WTC11 (cell line): ENCODE measurements around the gene EP400.

Source experiments
- GABPB1 ChIP-seq: sonication (generic); formaldehyde crosslinking; IDR thresholded peaks from 2 replicates; pipeline ENCODE4 v1.8.1; 2023; ENCODE audit warnings: mild to moderate bottlenecking, missing genetic modification reagents
- JUN ChIP-seq: sonication (generic); formaldehyde crosslinking; IDR thresholded peaks from 2 replicates; pipeline ENCODE4 v1.8.0; 2023; ENCODE audit warnings: mild to moderate bottlenecking, missing genetic modification reagents
- NFYB ChIP-seq: sonication (generic); formaldehyde crosslinking; conservative IDR thresholded peaks from 2 replicates; pipeline ENCODE4 v1.8.0; 2022; ENCODE audit warnings: low read depth, missing genetic modification reagents
- NR1H2 ChIP-seq: sonication (generic); formaldehyde crosslinking; IDR thresholded peaks from 2 replicates; pipeline ENCODE4 v1.9.0; 2021; ENCODE audit warnings: mild to moderate bottlenecking, moderate library complexity, missing genetic modification reagents
- RELA ChIP-seq: sonication (generic); formaldehyde crosslinking; IDR thresholded peaks from 2 replicates; pipeline ENCODE4 v1.8.1; 2022; ENCODE audit warnings: missing genetic modification reagents, mild to moderate bottlenecking, borderline replicate concordance
- TEAD4 ChIP-seq: sonication (generic); formaldehyde crosslinking; IDR thresholded peaks from 2 replicates; pipeline ENCODE4 v1.8.0; 2022; ENCODE audit warnings: mild to moderate bottlenecking, missing genetic modification reagents
- USF2 ChIP-seq: sonication (generic); formaldehyde crosslinking; IDR thresholded peaks from 2 replicates; pipeline ENCODE4 v1.8.1; 2023; ENCODE audit warnings: mild to moderate bottlenecking, missing genetic modification reagents, moderate library complexity
- TF ChIP-seq, protein P1 (sequence below): sonication (generic); formaldehyde crosslinking; conservative IDR thresholded peaks from 2 replicates; pipeline ENCODE4 v1.8.1; 2023; ENCODE audit warnings: mild to moderate bottlenecking, low read depth, missing genetic modification reagents, moderate library complexity
- TF ChIP-seq, protein P2 (sequence below): fragments of 200-600 bp; IDR thresholded peaks from 2 replicates; pipeline ENCODE4 v1.8.0; 2022; ENCODE audit warnings: antibody characterized with exemption

GRCh38 chr12:132014915-132015280 is 65.2 kb downstream of the EP400 start:
- TF ChIP-seq, protein P1, sequence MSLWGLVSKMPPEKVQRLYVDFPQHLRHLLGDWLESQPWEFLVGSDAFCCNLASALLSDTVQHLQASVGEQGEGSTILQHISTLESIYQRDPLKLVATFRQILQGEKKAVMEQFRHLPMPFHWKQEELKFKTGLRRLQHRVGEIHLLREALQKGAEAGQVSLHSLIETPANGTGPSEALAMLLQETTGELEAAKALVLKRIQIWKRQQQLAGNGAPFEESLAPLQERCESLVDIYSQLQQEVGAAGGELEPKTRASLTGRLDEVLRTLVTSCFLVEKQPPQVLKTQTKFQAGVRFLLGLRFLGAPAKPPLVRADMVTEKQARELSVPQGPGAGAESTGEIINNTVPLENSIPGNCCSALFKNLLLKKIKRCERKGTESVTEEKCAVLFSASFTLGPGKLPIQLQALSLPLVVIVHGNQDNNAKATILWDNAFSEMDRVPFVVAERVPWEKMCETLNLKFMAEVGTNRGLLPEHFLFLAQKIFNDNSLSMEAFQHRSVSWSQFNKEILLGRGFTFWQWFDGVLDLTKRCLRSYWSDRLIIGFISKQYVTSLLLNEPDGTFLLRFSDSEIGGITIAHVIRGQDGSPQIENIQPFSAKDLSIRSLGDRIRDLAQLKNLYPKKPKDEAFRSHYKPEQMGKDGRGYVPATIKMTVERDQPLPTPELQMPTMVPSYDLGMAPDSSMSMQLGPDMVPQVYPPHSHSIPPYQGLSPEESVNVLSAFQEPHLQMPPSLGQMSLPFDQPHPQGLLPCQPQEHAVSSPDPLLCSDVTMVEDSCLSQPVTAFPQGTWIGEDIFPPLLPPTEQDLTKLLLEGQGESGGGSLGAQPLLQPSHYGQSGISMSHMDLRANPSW, result no peak
- TF ChIP-seq RELA (no peak), NR1H2 (CRISPR knock-in tag) (no peak), TEAD4 (CRISPR knock-in tag) (no peak), NFYB (CRISPR knock-in tag) (no peak), JUN (no peak), USF2 (CRISPR knock-in tag) (no peak), GABPB1 (CRISPR knock-in tag) (no peak)
- TF ChIP-seq, protein P2, sequence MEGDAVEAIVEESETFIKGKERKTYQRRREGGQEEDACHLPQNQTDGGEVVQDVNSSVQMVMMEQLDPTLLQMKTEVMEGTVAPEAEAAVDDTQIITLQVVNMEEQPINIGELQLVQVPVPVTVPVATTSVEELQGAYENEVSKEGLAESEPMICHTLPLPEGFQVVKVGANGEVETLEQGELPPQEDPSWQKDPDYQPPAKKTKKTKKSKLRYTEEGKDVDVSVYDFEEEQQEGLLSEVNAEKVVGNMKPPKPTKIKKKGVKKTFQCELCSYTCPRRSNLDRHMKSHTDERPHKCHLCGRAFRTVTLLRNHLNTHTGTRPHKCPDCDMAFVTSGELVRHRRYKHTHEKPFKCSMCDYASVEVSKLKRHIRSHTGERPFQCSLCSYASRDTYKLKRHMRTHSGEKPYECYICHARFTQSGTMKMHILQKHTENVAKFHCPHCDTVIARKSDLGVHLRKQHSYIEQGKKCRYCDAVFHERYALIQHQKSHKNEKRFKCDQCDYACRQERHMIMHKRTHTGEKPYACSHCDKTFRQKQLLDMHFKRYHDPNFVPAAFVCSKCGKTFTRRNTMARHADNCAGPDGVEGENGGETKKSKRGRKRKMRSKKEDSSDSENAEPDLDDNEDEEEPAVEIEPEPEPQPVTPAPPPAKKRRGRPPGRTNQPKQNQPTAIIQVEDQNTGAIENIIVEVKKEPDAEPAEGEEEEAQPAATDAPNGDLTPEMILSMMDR, result no peak
